Sigmoid colon (tissue), 7 donors: Measurements from ENCODE around the gene GRIP1. TPM values are rescaled to one million over a fixed set of nuclear protein-coding genes. Genes with fewer than 3 reads are reported as not detected.
A peak's percentile ranks its signal among the peaks of the same experiment; 100 is the strongest.

Experiments used
- DNase-seq: peaks from one replicate; pipeline ENCODE4 v3.0.0-alpha.2; 2019
- H3K27ac ChIP-seq, 4 donors: fragments of 200-600 bp; sonication (generic); one replicate each; pipeline ENCODE4 v1.5.1; 2016 to 2019; ENCODE audit warnings: mild to moderate bottlenecking in 1 of 4
- H3K27me3 ChIP-seq, 3 donors: fragments of 200-600 bp; sonication (generic); one replicate each; pipeline ENCODE4 v1.5.1; 2019; ENCODE audit warnings: mild to moderate bottlenecking in 1 of 3
- H3K36me3 ChIP-seq, 4 donors: fragments of 200-600 bp; sonication (generic); one replicate each; pipeline ENCODE4 v1.5.1; 2016 to 2019
- H3K4me1 ChIP-seq, 4 donors: fragments of 200-600 bp; sonication (generic); one replicate each; pipeline ENCODE4 v1.5.1; 2017 to 2019
- H3K4me3 ChIP-seq, 4 donors: fragments of 200-600 bp; sonication (generic); one replicate each; pipeline ENCODE4 v1.5.1; 2017 to 2019; ENCODE audit warnings: mild to moderate bottlenecking in 2 of 4, moderate library complexity in 1 of 4
- H3K9me3 ChIP-seq, 4 donors: fragments of 200-600 bp in 3 of 4; sonication (generic) in 3 of 4; one replicate each; pipeline versions ENCODE4 v1.5.1 to v1.6.1; 2013 to 2019
- EP300 ChIP-seq, 4 donors: sonication (generic); formaldehyde crosslinking; IDR thresholded peaks; one replicate each; pipeline ENCODE4 v1.6.1; 2017; ENCODE audit warnings: antibody characterized with exemption in 4 of 4
- POLR2A ChIP-seq, 2 donors: fragments of 450-650 bp; IDR thresholded peaks; one replicate each; pipeline ENCODE4 v1.6.1; 2016; ENCODE audit warnings: antibody characterized with exemption in 2 of 2, mild to moderate bottlenecking in 2 of 2, moderate library complexity in 2 of 2
- POLR2AphosphoS5 ChIP-seq, 4 donors: sonication (generic); formaldehyde crosslinking; IDR thresholded peaks; one replicate each; pipeline ENCODE4 v1.6.1; 2017; ENCODE audit warnings: antibody characterized with exemption in 4 of 4
- WGBS, 2 donors: extraction: QIAGEN DNeasy Blood & Tissue Kit; methylation state at CpG; one replicate each; pipeline ENCODE4 v1.1.7; 2013; 5-methylcytosine and 5-hydroxymethylcytosine counted together
- intact Hi-C: fragments of 100-400 bp; cut with DNase I; formaldehyde crosslinking; loops from one replicate; pipeline ENCODE4 v1.15.1; 2023
- polyA plus RNA-seq, 3 donors: library from polyadenylated mRNA; stranded (reverse); fragments of 200-250 nt; gene quantifications; one replicate each; pipeline ENCODE4 v1.2.3, GENCODE V29; 2013
- total RNA-seq, 4 donors: library from RNA; depleted of rRNA; stranded (reverse); fragments of >200 nt; gene quantifications; one replicate each; pipeline ENCODE4 v1.1.0, GENCODE V29; 2016
- TF ChIP-seq, protein P1 (sequence below), 4 experiments: fragments of 450-650 bp in 3 of 4; fragments of 200-600 bp in 1 of 4; IDR thresholded peaks; one replicate each; pipeline ENCODE4 v1.5.1; 2016 to 2019; ENCODE audit warnings: antibody characterized with exemption in 4 of 4, mild to moderate bottlenecking in 3 of 4, moderate library complexity in 2 of 4
- donor health status: healthy with polysubstance abuse.
- donor health status: Bipolar disorder and iron deficiency.
- donor health status: healthy.

GRIP1 gene, protein sequence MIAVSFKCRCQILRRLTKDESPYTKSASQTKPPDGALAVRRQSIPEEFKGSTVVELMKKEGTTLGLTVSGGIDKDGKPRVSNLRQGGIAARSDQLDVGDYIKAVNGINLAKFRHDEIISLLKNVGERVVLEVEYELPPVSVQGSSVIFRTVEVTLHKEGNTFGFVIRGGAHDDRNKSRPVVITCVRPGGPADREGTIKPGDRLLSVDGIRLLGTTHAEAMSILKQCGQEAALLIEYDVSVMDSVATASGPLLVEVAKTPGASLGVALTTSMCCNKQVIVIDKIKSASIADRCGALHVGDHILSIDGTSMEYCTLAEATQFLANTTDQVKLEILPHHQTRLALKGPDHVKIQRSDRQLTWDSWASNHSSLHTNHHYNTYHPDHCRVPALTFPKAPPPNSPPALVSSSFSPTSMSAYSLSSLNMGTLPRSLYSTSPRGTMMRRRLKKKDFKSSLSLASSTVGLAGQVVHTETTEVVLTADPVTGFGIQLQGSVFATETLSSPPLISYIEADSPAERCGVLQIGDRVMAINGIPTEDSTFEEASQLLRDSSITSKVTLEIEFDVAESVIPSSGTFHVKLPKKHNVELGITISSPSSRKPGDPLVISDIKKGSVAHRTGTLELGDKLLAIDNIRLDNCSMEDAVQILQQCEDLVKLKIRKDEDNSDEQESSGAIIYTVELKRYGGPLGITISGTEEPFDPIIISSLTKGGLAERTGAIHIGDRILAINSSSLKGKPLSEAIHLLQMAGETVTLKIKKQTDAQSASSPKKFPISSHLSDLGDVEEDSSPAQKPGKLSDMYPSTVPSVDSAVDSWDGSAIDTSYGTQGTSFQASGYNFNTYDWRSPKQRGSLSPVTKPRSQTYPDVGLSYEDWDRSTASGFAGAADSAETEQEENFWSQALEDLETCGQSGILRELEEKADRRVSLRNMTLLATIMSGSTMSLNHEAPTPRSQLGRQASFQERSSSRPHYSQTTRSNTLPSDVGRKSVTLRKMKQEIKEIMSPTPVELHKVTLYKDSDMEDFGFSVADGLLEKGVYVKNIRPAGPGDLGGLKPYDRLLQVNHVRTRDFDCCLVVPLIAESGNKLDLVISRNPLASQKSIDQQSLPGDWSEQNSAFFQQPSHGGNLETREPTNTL
- total RNA-seq (10 to 100 TPM in 2 of 4 donors, 1 to 10 TPM in 2; 6.3 to 14.0 (median 11.0) TPM), polyA plus RNA-seq (1 to 10 TPM in 1 of 3 donors, under 1 TPM in 2; 0.46 to 2.4 (median 0.98) TPM)

DNA sequence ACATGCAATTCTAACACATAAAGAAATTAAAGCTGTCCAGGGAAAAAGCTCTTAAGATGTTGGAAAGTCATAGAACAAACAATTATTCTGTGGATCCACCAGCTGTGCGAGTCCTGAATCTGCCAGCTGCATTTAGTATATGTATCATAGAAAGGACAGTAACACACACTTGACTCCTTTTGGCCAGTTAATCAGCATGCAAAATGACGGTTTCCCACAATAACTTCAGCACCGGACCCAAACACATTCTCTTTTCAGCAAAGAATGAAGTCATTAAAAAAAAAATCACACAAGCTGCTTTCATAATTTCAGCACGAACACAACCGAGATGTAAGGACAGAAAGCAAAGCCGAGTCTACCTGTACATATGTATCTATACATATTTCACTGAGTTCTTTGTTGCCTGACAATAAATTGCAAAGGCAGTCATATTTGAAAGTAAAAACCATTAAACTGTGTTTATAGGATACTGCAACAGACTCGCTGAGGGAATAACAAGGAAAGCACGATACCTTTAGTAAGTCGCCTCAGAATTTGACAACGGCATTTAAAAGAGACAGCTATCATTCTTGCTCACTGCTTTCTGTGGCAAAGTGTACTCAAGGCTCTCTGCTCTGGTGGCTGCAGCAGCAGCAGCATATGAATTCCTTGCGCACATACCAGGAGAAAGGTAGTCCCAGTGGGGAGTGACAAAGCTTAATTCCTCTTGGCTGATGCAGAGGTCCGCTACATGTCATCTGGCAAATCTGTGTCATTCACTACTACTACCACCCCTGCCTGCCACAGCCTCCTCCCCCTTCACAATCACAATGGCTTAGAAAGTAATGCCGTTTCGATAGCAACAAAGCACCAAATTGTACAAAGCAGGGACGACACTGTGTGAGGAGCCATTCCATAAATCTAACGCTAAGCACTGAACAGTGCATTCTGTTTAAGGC is at the start of gene GRIP1:
TSS of gene GRIP1 (minus strand) at position 739 of the 938 bp plus-strand sequence. CDS start at position 567, 172 bp downstream.
- 72 to 73% methylated on average over 16 of the region's 16 CpGs for WGBS, 2 donors
- no peaks in the 10 kb centered on the region for H3K27me3 ChIP-seq
- no peaks in the 10 kb centered on the region for H3K9me3 ChIP-seq
- no peaks in the 10 kb centered on the region for H3K36me3 ChIP-seq
- intact Hi-C loops: no loop called here
- no peak for TF ChIP-seq EP300 (IDR thresholded peaks at IDR 0.05)
- TF ChIP-seq POLR2AphosphoS5 (IDR thresholded peaks at IDR 0.05): no peak
- TF ChIP-seq, protein P1, sequence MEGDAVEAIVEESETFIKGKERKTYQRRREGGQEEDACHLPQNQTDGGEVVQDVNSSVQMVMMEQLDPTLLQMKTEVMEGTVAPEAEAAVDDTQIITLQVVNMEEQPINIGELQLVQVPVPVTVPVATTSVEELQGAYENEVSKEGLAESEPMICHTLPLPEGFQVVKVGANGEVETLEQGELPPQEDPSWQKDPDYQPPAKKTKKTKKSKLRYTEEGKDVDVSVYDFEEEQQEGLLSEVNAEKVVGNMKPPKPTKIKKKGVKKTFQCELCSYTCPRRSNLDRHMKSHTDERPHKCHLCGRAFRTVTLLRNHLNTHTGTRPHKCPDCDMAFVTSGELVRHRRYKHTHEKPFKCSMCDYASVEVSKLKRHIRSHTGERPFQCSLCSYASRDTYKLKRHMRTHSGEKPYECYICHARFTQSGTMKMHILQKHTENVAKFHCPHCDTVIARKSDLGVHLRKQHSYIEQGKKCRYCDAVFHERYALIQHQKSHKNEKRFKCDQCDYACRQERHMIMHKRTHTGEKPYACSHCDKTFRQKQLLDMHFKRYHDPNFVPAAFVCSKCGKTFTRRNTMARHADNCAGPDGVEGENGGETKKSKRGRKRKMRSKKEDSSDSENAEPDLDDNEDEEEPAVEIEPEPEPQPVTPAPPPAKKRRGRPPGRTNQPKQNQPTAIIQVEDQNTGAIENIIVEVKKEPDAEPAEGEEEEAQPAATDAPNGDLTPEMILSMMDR (IDR thresholded peaks at IDR 0.05): no peak
- TF ChIP-seq POLR2A (IDR thresholded peaks at IDR 0.05): no peak
- H3K4me1 ChIP-seq: peaks cover 0 to 25% (median 17%) of the 10 kb centered on the region in 4 donors
- H3K4me3 ChIP-seq: peak within 1 kb of the TSS in 2 of 4 donors; percentile 27 to 33
- no peak within 1 kb of the TSS for H3K27ac ChIP-seq
- no peak for DNase-seq

DNA sequence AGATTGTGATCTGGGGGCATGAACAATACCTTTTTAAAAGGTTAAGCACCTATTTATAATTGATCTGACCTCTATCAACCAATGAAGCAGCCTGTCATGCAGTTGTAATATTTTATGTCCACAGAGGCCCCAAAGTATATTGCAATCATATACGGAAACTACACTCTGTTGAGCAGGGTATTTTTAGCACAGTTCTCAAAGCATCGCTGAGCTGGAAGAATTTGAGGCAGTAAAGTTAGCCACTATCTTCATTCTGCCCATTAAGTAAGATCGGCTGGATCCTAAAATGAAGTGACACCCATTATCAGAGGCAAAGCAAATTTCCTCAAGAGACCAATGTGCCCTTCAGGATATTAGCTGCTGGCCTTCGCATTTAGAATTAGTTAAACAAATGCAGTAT is 47.7 kb upstream of the GRIP1 start:
- no peak overlapping the region for H3K4me3 ChIP-seq
- no peaks in the 10 kb centered on the region for H3K27me3 ChIP-seq
- intact Hi-C loops: no loop called here
- 69 to 86% methylated on average over 4 of the region's 4 CpGs for WGBS, 2 donors
- no peaks in the 10 kb centered on the region for H3K4me1 ChIP-seq
- H3K9me3 ChIP-seq: no peaks in the 10 kb centered on the region
- H3K36me3 ChIP-seq: no peaks in the 10 kb centered on the region
- TF ChIP-seq EP300 (IDR thresholded peaks at IDR 0.05): no peak
- TF ChIP-seq POLR2AphosphoS5 (IDR thresholded peaks at IDR 0.05): no peak
- no peak for TF ChIP-seq POLR2A (IDR thresholded peaks at IDR 0.05)
- TF ChIP-seq, protein P1 (IDR thresholded peaks at IDR 0.05): no peak
- no peak for DNase-seq
- no peak overlapping the region for H3K27ac ChIP-seq

DNA sequence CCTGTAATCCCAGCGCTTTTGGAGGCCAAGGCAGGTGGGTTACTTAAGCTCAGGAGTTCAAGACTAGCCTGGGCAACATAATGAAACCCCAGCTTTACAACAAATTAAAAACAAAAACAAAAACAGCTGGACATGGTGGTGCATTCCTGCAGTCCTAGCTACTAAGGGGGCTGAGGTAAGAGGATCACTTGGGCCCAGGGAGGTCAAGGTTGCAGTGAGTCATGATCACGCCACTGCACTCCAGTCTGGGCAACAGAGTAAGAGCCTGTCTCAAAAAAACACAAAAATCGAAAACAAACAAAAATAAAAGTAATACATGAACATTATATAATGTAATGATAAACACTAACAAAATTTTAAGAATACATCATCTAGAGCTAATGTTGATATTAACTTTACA is 46.2 kb upstream of the GRIP1 start:
- no peak for DNase-seq
- no peaks in the 10 kb centered on the region for H3K36me3 ChIP-seq
- intact Hi-C loops: no loop called here
- H3K27me3 ChIP-seq: no peaks in the 10 kb centered on the region
- H3K27ac ChIP-seq: no peak overlapping the region
- H3K4me1 ChIP-seq: no peaks in the 10 kb centered on the region
- no peak overlapping the region for H3K4me3 ChIP-seq
- WGBS, 2 donors: 89 to 95% methylated on average over 3 of the region's 3 CpGs
- H3K9me3 ChIP-seq: no peaks in the 10 kb centered on the region
- TF ChIP-seq EP300 (IDR thresholded peaks at IDR 0.05): no peak
- no peak for TF ChIP-seq POLR2A (IDR thresholded peaks at IDR 0.05)
- TF ChIP-seq, protein P1 (IDR thresholded peaks at IDR 0.05): no peak
- TF ChIP-seq POLR2AphosphoS5 (IDR thresholded peaks at IDR 0.05): no peak

DNA sequence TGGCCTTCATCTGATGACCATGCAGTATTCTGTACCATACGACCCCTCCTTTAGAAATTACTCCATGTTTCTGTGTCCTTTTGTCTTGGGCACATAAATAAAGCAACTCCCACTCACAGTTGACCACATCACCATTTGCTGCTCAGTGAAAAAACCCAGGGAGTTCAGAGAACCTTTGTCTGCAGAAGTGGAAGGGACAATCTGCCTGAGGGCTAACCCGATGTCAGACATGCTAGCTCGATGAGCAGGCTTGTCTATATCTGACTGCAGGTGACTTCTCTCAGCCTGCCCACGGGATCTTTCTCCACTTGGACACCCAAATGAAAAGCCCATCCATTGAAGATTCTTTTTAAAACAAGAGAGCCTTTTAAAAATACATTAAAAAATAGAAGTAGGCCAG is 45.7 kb upstream of the GRIP1 start:
- Histone ChIP-seq H3K36me3 (no peaks in the 10 kb centered on the region), H3K27me3 (no peaks in the 10 kb centered on the region), H3K4me3 (no peak overlapping the region), H3K9me3 (no peaks in the 10 kb centered on the region), H3K4me1 (no peaks in the 10 kb centered on the region), H3K27ac (no peak overlapping the region)
- TF ChIP-seq POLR2AphosphoS5 (IDR thresholded peaks at IDR 0.05): no peak
- TF ChIP-seq, protein P1 (IDR thresholded peaks at IDR 0.05): no peak
- TF ChIP-seq EP300 (IDR thresholded peaks at IDR 0.05): no peak
- no peak for TF ChIP-seq POLR2A (IDR thresholded peaks at IDR 0.05)
- WGBS, 2 donors: 75 to 85% methylated on average over 4 of the region's 4 CpGs
- no peak for DNase-seq
- intact Hi-C loops: no loop called here
